Measurements from ENCODE around the gene PGLYRP2. TPM values are rescaled to one million over a fixed set of nuclear protein-coding genes. Genes with fewer than 3 reads are reported as not detected.

Gene PGLYRP2
- total RNA-seq, 1 donor, result not detected

DNA sequence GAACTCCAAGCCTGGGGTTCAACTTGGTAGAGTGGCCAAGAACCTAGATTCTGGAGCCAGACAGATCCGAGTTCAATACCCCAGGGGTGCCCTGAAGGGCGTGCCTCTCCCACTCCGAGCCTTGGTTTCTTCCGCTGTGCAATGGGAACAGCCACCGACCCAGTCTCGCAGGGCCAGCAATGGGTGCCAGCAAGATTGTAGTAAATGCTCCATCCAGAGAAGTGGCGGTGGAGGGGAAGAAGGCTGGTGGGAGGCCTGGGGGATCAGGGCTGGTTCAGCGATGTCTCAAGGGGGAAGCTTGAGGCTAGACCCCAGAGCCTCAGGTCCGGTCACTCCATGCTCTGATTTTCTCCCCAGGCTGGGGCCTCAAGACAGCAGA, 34.1 kb downstream of the PGLYRP2 start:
- Histone ChIP-seq H3K27ac (ENCODE audit: low read depth, low read length) (no peak overlapping the region), H3K79me2 (ENCODE audit: insufficient read depth, low read length) (no peaks in the 10 kb centered on the region), H3K27me3 (ENCODE audit: insufficient read depth, low read length) (no peaks in the 10 kb centered on the region), H3K4me1 (ENCODE audit: insufficient read depth, low read length) (peaks cover 5% of the 10 kb centered on the region), H4K20me1 (ENCODE audit: insufficient read depth, low read length) (peaks cover 1% of the 10 kb centered on the region), H2AFZ (ENCODE audit: low read length) (no peak overlapping the region), H3K4me2 (ENCODE audit: insufficient read depth, low read length) (no peak overlapping the region), H3K36me3 (ENCODE audit: insufficient read depth, low read length) (no peaks in the 10 kb centered on the region), H3K4me3 (ENCODE audit: insufficient read depth, low read length) (no peak overlapping the region), H3K9me3 (ENCODE audit: low read depth, low read length) (no peaks in the 10 kb centered on the region)
- TF ChIP-seq, protein P1, sequence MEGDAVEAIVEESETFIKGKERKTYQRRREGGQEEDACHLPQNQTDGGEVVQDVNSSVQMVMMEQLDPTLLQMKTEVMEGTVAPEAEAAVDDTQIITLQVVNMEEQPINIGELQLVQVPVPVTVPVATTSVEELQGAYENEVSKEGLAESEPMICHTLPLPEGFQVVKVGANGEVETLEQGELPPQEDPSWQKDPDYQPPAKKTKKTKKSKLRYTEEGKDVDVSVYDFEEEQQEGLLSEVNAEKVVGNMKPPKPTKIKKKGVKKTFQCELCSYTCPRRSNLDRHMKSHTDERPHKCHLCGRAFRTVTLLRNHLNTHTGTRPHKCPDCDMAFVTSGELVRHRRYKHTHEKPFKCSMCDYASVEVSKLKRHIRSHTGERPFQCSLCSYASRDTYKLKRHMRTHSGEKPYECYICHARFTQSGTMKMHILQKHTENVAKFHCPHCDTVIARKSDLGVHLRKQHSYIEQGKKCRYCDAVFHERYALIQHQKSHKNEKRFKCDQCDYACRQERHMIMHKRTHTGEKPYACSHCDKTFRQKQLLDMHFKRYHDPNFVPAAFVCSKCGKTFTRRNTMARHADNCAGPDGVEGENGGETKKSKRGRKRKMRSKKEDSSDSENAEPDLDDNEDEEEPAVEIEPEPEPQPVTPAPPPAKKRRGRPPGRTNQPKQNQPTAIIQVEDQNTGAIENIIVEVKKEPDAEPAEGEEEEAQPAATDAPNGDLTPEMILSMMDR (IDR thresholded peaks at IDR 0.05; ENCODE audit: extremely low read depth, low read depth, low read length), result no peak
- no peak for DNase-seq (ENCODE audit: insufficient read length, low spot score, missing footprints)

DNA sequence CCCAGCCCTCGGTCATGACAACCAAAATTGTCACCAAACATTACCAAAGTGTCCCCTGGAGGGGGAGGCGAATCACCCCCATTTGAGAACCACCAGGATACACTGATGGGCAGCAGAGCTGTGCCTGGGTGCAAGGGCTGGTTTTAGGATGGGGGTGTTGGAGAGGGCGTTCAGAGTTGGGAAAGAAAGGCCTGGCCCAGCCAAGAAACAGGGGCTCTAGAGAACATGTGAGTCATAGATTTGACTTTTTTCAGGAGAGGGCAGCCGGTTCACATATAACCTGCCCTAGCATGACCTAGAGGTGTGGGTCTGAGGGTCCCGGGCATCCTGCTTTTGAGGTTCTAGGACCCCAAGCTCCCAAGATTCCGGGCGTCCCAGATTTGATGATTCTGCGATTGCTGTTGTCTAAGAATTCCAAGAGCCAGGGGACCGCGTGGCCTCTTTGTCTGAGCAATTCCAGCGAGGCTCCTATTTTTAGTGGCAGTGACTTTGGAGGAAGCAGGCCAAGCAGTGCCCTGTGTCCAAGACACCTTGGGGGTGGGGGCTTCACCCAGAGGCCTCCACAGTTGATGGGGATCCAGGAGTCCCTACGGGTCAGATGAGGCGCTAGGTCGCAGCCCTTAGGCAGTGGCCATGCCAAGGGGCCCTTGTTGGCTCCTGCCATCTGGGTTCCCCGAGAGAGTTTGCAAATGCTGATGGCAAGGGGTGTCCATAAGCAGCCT, 34.6 kb downstream of the PGLYRP2 start:
- no peak overlapping the region for H3K4me2 ChIP-seq (ENCODE audit: insufficient read depth, low read length)
- no peak overlapping the region for H3K27ac ChIP-seq (ENCODE audit: low read depth, low read length)
- no peaks in the 10 kb centered on the region for H3K9me3 ChIP-seq (ENCODE audit: low read depth, low read length)
- H4K20me1 ChIP-seq (ENCODE audit: insufficient read depth, low read length), result no peaks in the 10 kb centered on the region
- H3K79me2 ChIP-seq (ENCODE audit: insufficient read depth, low read length), result no peaks in the 10 kb centered on the region
- no peak overlapping the region for H2AFZ ChIP-seq (ENCODE audit: low read length)
- no peak for DNase-seq (ENCODE audit: insufficient read length, low spot score, missing footprints)
- no peaks in the 10 kb centered on the region for H3K27me3 ChIP-seq (ENCODE audit: insufficient read depth, low read length)
- peaks cover 5% of the 10 kb centered on the region for H3K4me1 ChIP-seq (ENCODE audit: insufficient read depth, low read length)
- H3K4me3 ChIP-seq (ENCODE audit: insufficient read depth, low read length), result no peak overlapping the region
- TF ChIP-seq, protein P1 (IDR thresholded peaks at IDR 0.05; ENCODE audit: extremely low read depth, low read depth, low read length), result no peak
- H3K36me3 ChIP-seq (ENCODE audit: insufficient read depth, low read length), result no peaks in the 10 kb centered on the region

DNA sequence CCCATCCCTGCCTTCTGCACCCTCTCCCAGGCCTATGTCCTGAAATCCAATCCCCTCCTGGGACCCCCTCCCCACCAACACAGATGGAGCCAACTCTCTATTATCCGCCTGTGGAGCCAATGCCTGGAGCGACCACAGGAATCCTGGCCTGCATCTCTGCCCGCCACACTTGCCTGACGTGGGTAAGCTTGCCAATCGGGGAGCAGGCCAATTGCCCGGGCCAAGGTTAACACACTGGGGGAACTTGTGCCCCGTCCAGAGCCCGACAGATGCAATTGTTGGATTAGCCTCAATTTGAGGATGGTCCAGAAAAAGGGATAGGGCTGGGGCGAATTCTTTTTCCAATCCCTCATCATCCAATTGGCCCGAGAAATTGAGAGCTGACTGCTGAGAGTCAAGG, 35.5 kb downstream of the PGLYRP2 start:
- H3K9me3 ChIP-seq (ENCODE audit: low read depth, low read length), result no peaks in the 10 kb centered on the region
- H3K4me1 ChIP-seq (ENCODE audit: insufficient read depth, low read length), result peaks cover under 1% of the 10 kb centered on the region
- no peak for DNase-seq (ENCODE audit: insufficient read length, low spot score, missing footprints)
- H3K27me3 ChIP-seq (ENCODE audit: insufficient read depth, low read length), result no peaks in the 10 kb centered on the region
- no peak overlapping the region for H3K27ac ChIP-seq (ENCODE audit: low read depth, low read length)
- H4K20me1 ChIP-seq (ENCODE audit: insufficient read depth, low read length), result no peaks in the 10 kb centered on the region
- no peaks in the 10 kb centered on the region for H3K79me2 ChIP-seq (ENCODE audit: insufficient read depth, low read length)
- TF ChIP-seq, protein P1 (IDR thresholded peaks at IDR 0.05; ENCODE audit: extremely low read depth, low read depth, low read length), result no peak
- H3K4me2 ChIP-seq (ENCODE audit: insufficient read depth, low read length), result no peak overlapping the region
- H3K4me3 ChIP-seq (ENCODE audit: insufficient read depth, low read length), result no peak overlapping the region
- H3K36me3 ChIP-seq (ENCODE audit: insufficient read depth, low read length), result no peaks in the 10 kb centered on the region
- H2AFZ ChIP-seq (ENCODE audit: low read length), result no peak overlapping the region

DNA sequence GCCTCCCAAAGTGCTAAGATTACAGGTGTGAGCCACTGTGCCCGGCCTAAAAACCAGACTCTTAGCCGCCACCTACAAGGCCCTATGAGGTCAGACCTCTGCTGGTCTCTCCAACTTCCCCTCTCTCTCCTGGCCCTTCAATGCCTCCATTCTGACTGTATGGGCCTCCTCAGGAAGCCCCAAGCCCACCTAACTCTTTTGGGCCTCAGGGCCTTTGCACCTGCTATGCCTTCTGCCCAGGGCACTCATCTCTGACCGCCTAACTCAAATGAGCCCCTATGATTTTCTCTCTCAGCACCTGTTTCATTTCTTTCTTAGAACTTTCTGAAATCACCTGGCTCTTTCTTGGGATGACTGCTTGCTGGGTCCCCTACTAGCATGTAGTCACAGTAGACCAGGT, 36.0 kb downstream of the PGLYRP2 start:
- TF ChIP-seq, protein P1 (IDR thresholded peaks at IDR 0.05; ENCODE audit: extremely low read depth, low read depth, low read length), result no peak
- Histone ChIP-seq H3K36me3 (ENCODE audit: insufficient read depth, low read length) (no peaks in the 10 kb centered on the region), H3K79me2 (ENCODE audit: insufficient read depth, low read length) (no peaks in the 10 kb centered on the region), H3K4me3 (ENCODE audit: insufficient read depth, low read length) (no peak overlapping the region), H4K20me1 (ENCODE audit: insufficient read depth, low read length) (no peaks in the 10 kb centered on the region), H3K4me1 (ENCODE audit: insufficient read depth, low read length) (no peaks in the 10 kb centered on the region), H3K9me3 (ENCODE audit: low read depth, low read length) (no peaks in the 10 kb centered on the region), H3K4me2 (ENCODE audit: insufficient read depth, low read length) (no peak overlapping the region), H2AFZ (ENCODE audit: low read length) (no peak overlapping the region), H3K27ac (ENCODE audit: low read depth, low read length) (no peak overlapping the region), H3K27me3 (ENCODE audit: insufficient read depth, low read length) (no peaks in the 10 kb centered on the region)
- DNase-seq (ENCODE audit: insufficient read length, low spot score, missing footprints), result no peak
